SH-SY5Y (cell line): ENCODE measurements around the gene POFUT1.

Experiments used
- GATA2 ChIP-seq: IDR thresholded peaks from 2 replicates; pipeline ENCODE4 v1.6.1; 2011; ENCODE audit warnings: mild to moderate bottlenecking, low read depth, low read length
- GATA3 ChIP-seq: IDR thresholded peaks from 2 replicates; pipeline ENCODE4 v1.6.1; 2011; ENCODE audit warnings: low read depth, mild to moderate bottlenecking, low read length, moderate library complexity

Gene POFUT1

DNA sequence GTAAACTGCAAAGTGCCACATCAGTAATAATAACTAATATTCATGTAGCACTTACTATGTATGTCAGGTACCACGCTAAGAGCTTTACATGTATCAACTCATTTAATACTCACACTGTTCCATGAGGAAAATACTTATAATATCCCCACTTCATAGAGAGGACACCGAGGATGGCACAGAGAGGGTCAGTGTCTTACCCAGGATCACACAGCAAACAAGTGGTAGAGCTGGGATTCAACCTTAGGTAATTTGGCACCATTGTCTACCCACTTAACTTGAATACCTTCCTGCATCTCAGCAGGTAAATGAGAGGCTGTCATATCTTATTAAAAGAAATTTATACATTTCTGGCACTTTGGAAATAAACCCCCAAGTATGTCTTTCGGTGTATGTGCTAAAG, 8.0 kb downstream of the POFUT1 start:
- TF ChIP-seq GATA3 (no peak), GATA2 (no peak)

- TF ChIP-seq GATA3, result no peak
- TF ChIP-seq GATA2, result no peak
Measured at GRCh38 chr20:32216179-32217142, 8.8 kb downstream of the POFUT1 start.

DNA sequence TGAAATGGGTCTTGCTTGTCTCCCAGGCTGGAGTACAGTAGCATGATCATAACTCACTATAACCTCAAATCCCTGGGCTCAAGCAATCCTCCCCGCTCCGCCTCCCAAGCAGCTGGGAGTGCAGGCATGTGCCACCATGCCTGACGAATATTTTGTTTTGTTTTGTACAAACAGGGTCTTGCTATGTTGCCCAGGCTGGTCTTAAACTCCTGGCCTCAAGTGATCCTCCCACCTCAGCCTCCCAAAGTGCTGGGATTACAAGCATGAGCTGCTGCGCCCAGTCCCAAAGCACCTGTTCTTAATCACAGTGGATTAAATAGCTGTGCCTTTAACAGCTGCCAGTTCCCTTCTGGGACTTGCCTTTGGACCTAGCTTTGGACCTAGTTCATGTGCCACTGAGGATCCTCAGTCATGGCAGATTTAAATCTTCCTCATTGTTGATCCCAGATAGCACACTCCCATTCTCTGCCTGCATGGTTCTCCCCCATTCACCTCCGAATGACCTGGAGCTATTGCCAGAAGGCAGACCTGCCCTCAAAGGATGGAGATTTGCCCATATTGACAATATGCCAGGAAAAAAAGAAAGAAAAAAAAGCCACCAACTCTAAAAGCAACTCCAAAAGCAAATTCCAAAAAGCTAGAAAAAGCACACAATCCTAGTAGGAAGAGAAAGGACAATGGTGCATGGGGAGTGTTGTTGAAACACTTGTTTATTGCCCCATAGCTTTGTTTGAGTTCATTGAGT, 10.6 kb downstream of the POFUT1 start:
- no peak for TF ChIP-seq GATA3
- no peak for TF ChIP-seq GATA2

GRCh38 chr20:32224463-32224862, 16.8 kb downstream of the POFUT1 start:
- TF ChIP-seq GATA2 (no peak), GATA3 (no peak)

- TF ChIP-seq GATA3 (no peak), GATA2 (no peak)
Measured at GRCh38 chr20:32226391-32226790, 18.7 kb downstream of the POFUT1 start.

DNA sequence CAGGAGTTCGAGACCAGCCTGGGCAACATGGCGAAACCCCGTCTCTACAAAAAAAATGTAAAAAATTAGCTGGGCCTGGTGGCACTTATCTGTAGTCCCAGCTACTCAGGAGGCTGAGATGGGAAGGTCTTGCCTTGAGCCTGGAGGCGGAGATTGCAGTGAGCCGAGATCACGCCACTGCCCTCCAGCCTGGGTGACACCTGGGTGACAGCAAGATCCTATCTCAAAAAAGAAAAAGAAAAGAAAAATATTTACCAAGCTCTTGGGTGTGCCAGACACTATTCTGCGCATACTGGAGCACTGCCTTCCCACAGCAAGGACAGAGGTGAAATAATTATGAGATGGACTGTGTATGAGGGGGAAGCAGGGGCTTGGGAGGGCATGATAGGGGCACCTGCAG, 19.6 kb downstream of the POFUT1 start:
- TF ChIP-seq GATA3 (no peak), GATA2 (no peak)

DNA sequence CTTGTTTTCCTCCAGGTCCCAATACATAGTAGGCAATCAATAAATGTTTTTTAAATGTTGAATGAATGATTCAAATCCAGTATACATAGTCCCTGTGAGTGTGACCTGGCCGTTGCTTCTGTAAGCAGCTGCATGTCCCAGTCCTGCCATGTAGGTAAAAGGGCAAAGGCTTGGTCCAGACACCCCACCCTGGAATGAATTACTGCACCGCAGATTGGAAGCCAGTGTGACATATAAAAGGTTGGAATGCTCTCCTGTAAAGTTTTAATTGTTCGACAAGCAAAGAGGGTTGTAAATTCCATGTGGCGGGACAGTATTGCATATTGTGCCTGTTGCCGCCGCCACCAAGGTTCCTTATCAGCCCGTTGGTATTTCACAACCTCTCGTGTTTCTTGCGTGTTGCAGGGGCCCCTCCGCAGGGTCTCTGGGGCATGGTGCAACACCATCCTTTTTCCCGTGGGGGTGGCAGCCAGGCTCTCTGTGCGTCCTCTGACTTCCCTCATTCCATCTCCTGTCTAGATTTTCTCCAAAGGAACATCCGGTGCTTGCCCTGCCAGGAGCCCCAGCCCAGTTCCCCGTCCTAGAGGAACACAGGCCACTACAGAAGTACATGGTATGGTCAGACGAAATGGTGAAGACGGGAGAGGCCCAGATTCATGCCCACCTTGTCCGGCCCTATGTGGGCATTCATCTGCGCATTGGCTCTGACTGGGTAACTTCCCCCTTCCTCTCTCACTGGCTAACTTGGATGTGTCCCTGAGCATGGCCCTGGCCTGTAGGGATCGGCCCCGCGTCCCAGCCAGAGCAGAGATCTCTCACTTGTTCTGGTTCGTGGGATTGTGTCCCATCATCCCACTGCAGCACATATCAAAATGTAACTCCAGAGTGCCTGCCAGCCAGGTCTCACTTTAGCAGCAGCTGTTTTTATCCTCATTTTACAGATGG, 20.3 kb downstream of the POFUT1 start:
- TF ChIP-seq GATA2 (no peak), GATA3 (no peak)

DNA sequence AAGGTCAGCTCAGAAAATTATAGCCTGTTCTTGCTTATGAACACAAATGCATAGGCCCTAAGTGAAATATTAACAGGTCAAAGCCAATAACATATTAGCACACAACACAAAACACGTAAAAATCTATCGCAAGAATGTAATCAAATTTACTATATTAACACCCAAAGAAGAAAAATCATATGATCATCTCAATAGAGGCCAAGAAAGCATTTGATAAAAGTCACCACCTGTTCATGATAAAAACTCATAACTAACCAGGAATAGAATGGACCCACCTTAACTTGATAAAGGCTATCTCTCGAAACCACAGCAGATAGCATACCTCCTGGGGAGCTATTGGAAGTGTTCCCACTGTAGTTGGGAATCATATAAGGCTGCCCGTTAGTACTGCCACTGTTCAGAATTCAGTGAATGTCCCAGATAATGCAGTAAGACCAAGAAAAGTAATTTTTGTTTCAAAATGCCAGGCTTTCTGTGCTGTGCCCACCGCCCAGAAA, 21.6 kb downstream of the POFUT1 start:
- TF ChIP-seq GATA2 (no peak), GATA3 (no peak)

- no peak for TF ChIP-seq GATA3
- TF ChIP-seq GATA2, result no peak
Measured at GRCh38 chr20:32230707-32231106, 23.0 kb downstream of the POFUT1 start.

- TF ChIP-seq GATA3, result no peak
- no peak for TF ChIP-seq GATA2
Measured at GRCh38 chr20:32231245-32231644, 23.6 kb downstream of the POFUT1 start.

GRCh38 chr20:32231847-32232246, 24.2 kb downstream of the POFUT1 start:
- TF ChIP-seq GATA3, result no peak

DNA sequence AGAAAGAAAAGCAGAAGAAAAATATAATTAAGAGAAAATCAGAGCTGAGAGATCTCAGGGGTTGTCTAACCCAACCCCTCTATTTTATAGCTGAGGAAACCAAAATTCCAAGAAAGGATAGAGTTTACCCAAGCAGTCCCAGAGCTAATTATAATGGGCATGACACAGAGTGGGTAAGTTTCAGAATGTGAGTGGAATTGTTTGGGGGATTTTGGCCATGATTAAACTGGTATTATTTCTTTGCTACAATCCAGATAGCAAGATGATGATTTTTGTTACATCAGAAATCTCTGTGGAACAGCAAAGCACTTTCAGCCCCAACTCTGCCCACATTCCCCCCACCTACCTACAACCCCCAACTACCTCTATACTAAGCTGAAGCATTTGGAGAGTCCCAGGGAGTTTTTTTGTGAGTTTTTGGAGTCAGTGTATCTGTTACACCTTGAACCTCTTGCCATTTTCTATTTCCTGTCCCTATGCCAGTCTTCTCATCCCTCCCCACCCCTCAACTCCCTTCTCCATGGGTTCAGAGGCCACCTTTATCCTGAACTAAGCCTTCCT, 24.7 kb downstream of the POFUT1 start:
- TF ChIP-seq GATA2, result no peak
- no peak for TF ChIP-seq GATA3

DNA sequence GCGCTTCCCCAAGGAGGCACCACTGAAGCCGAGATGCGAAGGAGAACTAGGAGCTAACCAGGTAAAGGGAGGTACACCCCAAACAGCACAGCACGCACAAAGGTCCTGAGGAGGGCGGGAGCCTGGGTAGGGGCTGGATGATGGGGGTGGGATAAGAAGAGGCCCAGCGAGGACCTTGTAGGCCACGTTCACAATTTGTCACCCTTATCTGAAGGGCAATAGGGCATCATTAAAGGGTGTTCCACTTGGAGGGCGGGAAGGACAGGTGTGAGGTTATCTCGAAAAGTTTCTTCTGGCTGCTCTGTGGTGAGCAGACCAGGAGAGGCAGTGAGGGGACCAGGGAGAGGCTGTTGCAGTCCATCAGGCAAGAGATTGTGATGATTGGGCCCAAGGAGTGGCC, 25.6 kb downstream of the POFUT1 start:
- no peak for TF ChIP-seq GATA2
- no peak for TF ChIP-seq GATA3

GRCh38 chr20:32234135-32234808, 26.6 kb downstream of the POFUT1 start:
- no peak for TF ChIP-seq GATA3
- TF ChIP-seq GATA2, result no peak
